A375 (cell line): Measurements from ENCODE around the gene ZC2HC1C. TPM values are rescaled to one million over a fixed set of nuclear protein-coding genes. Genes with fewer than 3 reads are reported as not detected.

Experiments used
- small RNA-seq: library from RNA; depleted of rRNA; stranded (forward); fragments of <200 nt; gene quantifications from one replicate; pipeline ENCODE3, GENCODE V24; 2014
- total RNA-seq: library from RNA; depleted of rRNA; stranded (reverse); fragments of >200 nt; shearing (Covaris generic); gene quantifications from 2 replicates; pipeline ENCODE4 v1.2.3, GENCODE V29; 2014; rRNA removed

ZC2HC1C gene
- total RNA-seq, result 0.21 TPM in 1 of 2 replicates, not detected in the other

GRCh38 chr14:75069121-75069810 lies at the start of gene ZC2HC1C:
Gene ZC2HC1C, plus strand, starts transcription at chr14:75069641. Its CDS starts 933 bp downstream, at chr14:75070574.

GRCh38 chr14:75050852-75051555 lies 18.4 kb upstream of the ZC2HC1C start, which contains the start of gene MLH3:
Gene MLH3, minus strand, starts transcription at chr14:75051467. Its CDS starts 1,812 bp downstream, at chr14:75049655.

GRCh38 chr14:75063491-75064204 lies 5.8 kb upstream of the ZC2HC1C start, which contains the start of gene ACYP1:
Gene ACYP1, minus strand, starts transcription at chr14:75064024. Its CDS starts 471 bp downstream, at chr14:75063553.

GRCh38 chr14:75126679-75127473 lies 57.4 kb downstream of the ZC2HC1C start, which contains the start of gene NEK9:
Gene NEK9, minus strand, starts transcription at chr14:75127048. Its CDS starts 127 bp downstream, at chr14:75126921.

Small RNA genes within 50 kb of the gene (small RNA-seq; reads per million reads assigned to genes)
- gene HIF1AP1 (not detected), gene RNU6-689P (not detected)

Other genes starting within 250 kb of the ZC2HC1C start
- not detected in 2 replicates for gene PROX2, start 193.5 kb upstream of the ZC2HC1C start, total RNA-seq
- 47.6 and 49.2 TPM in 2 replicates for gene DLST, start 187.7 kb upstream of the ZC2HC1C start, total RNA-seq
- gene RPS6KL1, start 146.4 kb upstream of the ZC2HC1C start, total RNA-seq, result 6.9 TPM in 2 replicates
- gene PGF, start 114.0 kb upstream of the ZC2HC1C start, total RNA-seq, result 3.7 and 5.1 TPM in 2 replicates
- 96.0 and 113 TPM in 2 replicates for gene EIF2B2, start 66.7 kb upstream of the ZC2HC1C start, total RNA-seq
- 0.45 and 1.4 TPM in 2 replicates for gene MLH3, start 18.2 kb upstream of the ZC2HC1C start, total RNA-seq
- gene ACYP1, start 5.6 kb upstream of the ZC2HC1C start, total RNA-seq, result 31.3 and 34.2 TPM in 2 replicates
- gene NEK9, start 57.4 kb downstream of the ZC2HC1C start, total RNA-seq, result 19.7 and 19.8 TPM in 2 replicates
- gene TMED10, start 107.0 kb downstream of the ZC2HC1C start, total RNA-seq, result 73.4 and 99.5 TPM in 2 replicates
- 44.1 and 52.5 TPM in 2 replicates for gene FOS, start 209.2 kb downstream of the ZC2HC1C start, total RNA-seq